CD4-positive, alpha-beta T cell treated with Interleukin-4 for 4 hours (primary cell): ENCODE data around the gene CYB5R2.

Experiments used
- DNase-seq: peaks from one replicate; pipeline ENCODE4 v3.0.0-alpha.2; 2020

Gene CYB5R2

DNA sequence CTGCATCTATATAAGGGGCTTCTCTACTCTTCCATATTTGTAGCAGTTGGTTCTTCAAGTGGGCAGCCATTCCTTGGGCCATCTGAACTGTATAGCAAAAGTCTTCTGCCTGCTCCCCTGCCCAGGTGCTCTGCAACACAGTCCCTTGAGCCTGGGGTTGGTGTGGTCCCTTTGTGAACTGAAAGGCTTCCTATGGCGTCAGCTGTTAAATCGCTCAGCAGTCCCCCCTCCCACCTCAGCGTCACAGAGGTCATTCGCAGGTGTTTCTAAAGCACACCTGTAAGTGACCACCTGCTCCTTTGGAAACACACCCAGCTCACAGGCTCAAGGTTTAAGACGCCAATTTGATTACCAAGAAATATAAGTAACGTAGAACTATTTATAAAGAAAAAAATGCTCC lies 37.0 kb downstream of the CYB5R2 start:
- DNase-seq: no peak

DNA sequence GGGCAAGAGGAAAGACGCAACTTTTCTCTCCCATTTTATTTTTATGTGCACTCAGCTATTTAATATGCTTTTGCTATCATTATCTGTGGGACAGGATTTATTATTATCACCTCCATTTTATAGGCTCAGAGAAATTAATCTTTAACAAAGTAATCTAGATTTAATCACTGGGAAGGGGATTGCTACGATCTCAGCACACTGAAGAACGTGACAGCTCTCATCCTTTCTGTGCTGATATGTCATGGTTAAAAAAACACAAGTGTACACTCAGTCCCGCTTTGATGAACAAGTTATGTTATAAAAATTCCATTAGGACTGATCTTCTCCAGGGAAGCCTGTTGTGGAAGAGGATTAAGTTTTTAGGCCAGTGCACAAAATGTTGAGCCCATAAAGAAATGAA lies 37.6 kb downstream of the CYB5R2 start:
- DNase-seq: no peak

GRCh38 chr11:7635137-7635536 lies 38.2 kb downstream of the CYB5R2 start:
- no peak for DNase-seq

DNA sequence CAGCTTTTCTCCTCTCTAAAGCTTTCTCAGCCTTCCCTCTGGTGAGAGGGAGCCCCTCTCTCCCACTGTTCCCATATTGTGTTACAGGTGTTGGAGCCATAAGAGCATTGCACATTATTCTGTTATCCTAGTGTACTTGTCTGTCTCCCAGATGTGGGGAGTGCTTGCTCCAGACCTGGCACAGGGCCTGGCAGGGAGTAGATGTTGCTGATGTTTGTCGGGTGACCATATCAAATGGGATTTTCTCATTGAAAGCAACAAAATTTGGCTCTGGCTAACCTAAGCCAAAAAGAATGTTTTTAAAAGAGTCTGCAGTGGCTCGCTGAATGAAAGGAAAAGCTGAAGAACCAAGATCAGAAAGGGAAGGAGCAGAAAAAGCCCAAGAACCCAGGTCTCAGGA lies 41.1 kb downstream of the CYB5R2 start:
- DNase-seq: no peak

DNA sequence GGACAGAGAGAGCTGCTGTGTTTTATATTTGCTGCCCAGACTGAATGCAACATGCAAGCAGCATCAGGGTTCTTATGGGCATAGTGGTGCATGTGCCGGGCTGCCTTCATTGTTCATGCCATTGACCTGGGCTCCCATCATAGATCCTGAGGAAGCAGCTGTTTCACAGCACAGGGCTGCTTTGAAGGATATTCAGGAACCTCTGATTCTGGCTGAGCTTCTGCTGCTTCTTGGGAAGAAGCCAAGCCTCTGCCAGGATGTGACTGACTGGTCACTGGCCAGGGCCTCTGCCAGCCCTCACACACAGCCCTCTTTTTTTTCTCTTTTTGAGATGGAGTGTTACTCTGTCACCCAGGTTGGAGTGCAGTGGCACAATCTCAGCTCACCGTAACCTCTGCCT lies 43.3 kb downstream of the CYB5R2 start:
- DNase-seq: no peak

GRCh38 chr11:7628660-7629059 lies 44.6 kb downstream of the CYB5R2 start:
- no peak for DNase-seq

DNA sequence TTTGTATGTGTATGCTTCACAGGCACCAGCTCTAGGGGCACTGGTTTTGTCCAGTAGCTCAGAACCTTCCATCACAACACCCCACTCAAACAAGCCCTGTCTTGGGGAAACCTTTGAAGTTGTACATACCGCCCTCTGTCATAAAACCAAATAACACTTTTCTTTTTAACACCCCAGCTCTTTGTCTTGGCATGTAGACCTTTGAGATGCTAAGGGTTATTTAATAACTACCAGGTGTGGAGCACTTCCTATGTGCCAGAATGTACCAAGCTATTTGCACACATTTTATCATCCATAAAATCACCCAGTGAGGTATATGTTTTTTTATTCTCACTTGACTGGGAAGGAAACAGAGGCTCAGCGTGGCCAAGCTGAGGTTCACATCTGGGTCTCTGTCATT lies 50.6 kb downstream of the CYB5R2 start:
- DNase-seq: no peak

GRCh38 chr11:7621554-7621953 lies 51.7 kb downstream of the CYB5R2 start:
- DNase-seq: no peak

DNA sequence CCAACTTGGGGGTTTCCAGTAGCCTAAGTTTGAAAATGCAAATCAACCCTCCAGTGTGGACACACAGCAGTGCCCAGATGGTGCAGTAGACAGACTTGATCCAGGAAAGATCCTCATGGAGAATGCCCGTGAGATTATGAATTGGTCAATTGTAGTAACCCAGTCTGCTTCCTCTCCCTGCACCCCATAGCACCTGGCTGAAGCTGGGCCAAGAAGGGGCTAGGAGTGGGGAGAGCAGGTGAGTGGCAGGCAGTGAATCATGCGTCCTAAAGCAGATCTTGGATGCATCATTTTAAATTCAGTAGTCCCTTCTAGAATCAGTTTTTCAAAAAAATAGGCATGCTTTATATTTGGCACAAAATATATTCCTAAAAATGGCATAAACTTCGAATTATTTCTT lies 52.2 kb downstream of the CYB5R2 start:
- DNase-seq: no peak

DNA sequence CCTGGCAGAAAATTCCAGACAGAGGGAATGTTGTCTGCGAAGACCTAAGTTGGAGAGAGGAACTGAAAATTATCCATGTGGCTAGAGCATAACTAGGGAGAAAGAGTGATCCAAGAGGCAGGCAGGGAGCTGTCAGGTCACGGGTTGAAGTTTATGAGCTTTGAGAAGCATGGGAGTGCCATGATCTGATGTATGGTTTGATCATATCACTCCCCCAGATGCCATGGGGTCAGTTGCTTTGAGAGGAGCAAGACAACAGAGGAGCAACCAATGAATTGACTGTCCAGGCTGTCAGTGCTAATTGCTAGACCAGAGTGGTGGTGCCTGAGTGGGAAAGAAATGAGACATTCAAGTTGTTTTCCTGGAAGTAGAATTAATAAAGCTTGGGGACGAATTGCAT lies 54.0 kb downstream of the CYB5R2 start:
- no peak for DNase-seq

- no peak for DNase-seq
Observed at GRCh38 chr11:7617032-7617431, 56.3 kb downstream of the CYB5R2 start.
